GM23248 (cell line): ENCODE measurements around the gene TTC5. TPM values are rescaled to one million over a fixed set of nuclear protein-coding genes. Genes with fewer than 3 reads are reported as not detected.
A peak's percentile ranks its signal among the peaks of the same experiment; 100 is the strongest.

Experiments used
- DNase-seq: peaks from one replicate; pipeline ENCODE4 v3.0.0-alpha.2; 2015
- H2AFZ ChIP-seq: fragments of 200-600 bp; sonication (generic); 2 replicates; pipeline ENCODE4 v1.6.1; 2016; ENCODE audit warnings: antibody characterized with exemption
- H3F3A ChIP-seq: fragments of 200-600 bp; sonication (generic); 2 replicates; pipeline ENCODE4 v1.6.1; 2016; ENCODE audit warnings: mild to moderate bottlenecking, antibody characterized with exemption, mixed run types; ENCODE audit not compliant: insufficient read depth
- H3K27ac ChIP-seq: fragments of 200-600 bp; sonication (generic); 2 replicates; pipeline ENCODE4 v1.5.1; 2016; ENCODE audit warnings: mild to moderate bottlenecking
- H3K27me3 ChIP-seq: fragments of 200-600 bp; sonication (generic); replicated peaks from 2 replicates; pipeline ENCODE4 v1.6.1; 2016; ENCODE audit warnings: mild to moderate bottlenecking; ENCODE audit not compliant: insufficient read depth
- H3K36me3 ChIP-seq: fragments of 200-600 bp; sonication (generic); 2 replicates; pipeline ENCODE4 v1.6.1; 2016; ENCODE audit warnings: low read depth, mild to moderate bottlenecking
- H3K4me1 ChIP-seq: fragments of 200-600 bp; sonication (generic); 2 replicates; pipeline ENCODE4 v1.6.1; 2016; ENCODE audit warnings: mild to moderate bottlenecking; ENCODE audit not compliant: insufficient read depth
- H3K4me2 ChIP-seq: fragments of 200-600 bp; sonication (generic); one replicate; pipeline ENCODE4 v1.6.1; 2016; ENCODE audit warnings: mild to moderate bottlenecking; ENCODE audit not compliant: unreplicated experiment
- H3K4me3 ChIP-seq: fragments of 200-600 bp; sonication (generic); 2 replicates; pipeline ENCODE4 v1.5.1; 2016; ENCODE audit warnings: mild to moderate bottlenecking
- H3K79me2 ChIP-seq: fragments of 200-600 bp; sonication (generic); 2 replicates; pipeline ENCODE4 v1.6.1; 2016; ENCODE audit warnings: mild to moderate bottlenecking; ENCODE audit not compliant: insufficient read depth
- H3K9ac ChIP-seq: fragments of 200-600 bp; sonication (generic); 2 replicates; pipeline ENCODE4 v1.6.1; 2016; ENCODE audit warnings: mild to moderate bottlenecking
- H3K9me2 ChIP-seq: fragments of 200-600 bp; sonication (generic); 2 replicates; pipeline ENCODE4 v1.6.1; 2016; ENCODE audit warnings: mixed run types, mild to moderate bottlenecking, moderate library complexity; ENCODE audit not compliant: insufficient read depth
- H3K9me3 ChIP-seq: fragments of 200-600 bp; sonication (generic); one replicate; pipeline ENCODE4 v1.6.1; 2017; ENCODE audit warnings: low read depth
- H4K20me1 ChIP-seq: fragments of 200-600 bp; sonication (generic); 2 replicates; pipeline ENCODE4 v1.6.0; 2016; ENCODE audit not compliant: insufficient read depth
- EZH2 ChIP-seq: fragments of 200-600 bp; sonication (generic); IDR thresholded peaks from 2 replicates; pipeline ENCODE4 v1.6.1; 2018; ENCODE audit warnings: antibody characterized with exemption, mild to moderate bottlenecking; ENCODE audit not compliant: insufficient read depth, poor library complexity, severe bottlenecking
- EZH2phosphoT487 ChIP-seq: fragments of 200-600 bp; sonication (generic); IDR thresholded peaks from 2 replicates; pipeline ENCODE4 v1.6.1; 2018; ENCODE audit warnings: antibody characterized with exemption, moderate library complexity, mild to moderate bottlenecking, low read depth; ENCODE audit not compliant: insufficient read depth
- WGBS, 2 experiments: methylation state at CpG; one replicate each; pipeline ENCODE4 v1.1.6; 2015 to 2017; ENCODE audit warnings: low lambda C conversion rate in 2 of 2, low coverage in 1 of 2; ENCODE audit errors: missing lambda C conversion rate in 2 of 2; 5-methylcytosine and 5-hydroxymethylcytosine counted together
- in situ Hi-C: fragments of 300-500 bp; cut with MboI; formaldehyde crosslinking; loops from 2 replicates; pipeline ENCODE4 v1.15.0; 2020
- polyA plus RNA-seq: library from polyadenylated mRNA; unstranded; fragments of >200 nt; fragmentation: Nextera tagmentation; extraction: Ambion mirVana; gene quantifications from 2 replicates; pipeline ENCODE4 v1.2.1, GENCODE V29; 2016
- total RNA-seq: library from RNA; depleted of rRNA; stranded (reverse); fragments of >200 nt; shearing (Covaris generic); gene quantifications from 2 replicates; pipeline ENCODE4 v1.2.3, GENCODE V29; 2014

TTC5 gene
- total and polyA plus RNA-seq, 2 experiments from 2014 or later = 11.7 to 14.7 TPM

DNA sequence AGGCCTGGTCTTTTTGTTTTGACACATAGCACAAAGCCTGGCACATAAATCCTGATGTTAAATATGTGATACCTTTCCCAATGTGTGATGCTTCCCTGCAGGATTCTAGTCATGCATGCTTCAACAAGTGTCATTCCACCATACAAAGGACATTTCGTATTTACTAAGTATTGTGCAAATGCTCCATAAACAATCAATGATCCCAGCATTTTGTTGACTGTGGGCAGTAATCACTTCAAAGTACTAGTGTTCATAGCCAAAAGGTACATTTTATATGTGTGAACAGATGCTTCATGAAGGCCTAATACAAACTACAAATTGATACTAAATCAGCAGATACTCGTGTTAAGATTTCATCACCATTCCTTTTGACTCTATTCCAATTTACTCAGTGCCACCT, 23.0 kb upstream of the TTC5 start:
- Histone ChIP-seq H3K9ac (no peak overlapping the region), H3K9me2 (no peaks in the 10 kb centered on the region), H2AFZ (no peak overlapping the region), H3K9me3 (no peaks in the 10 kb centered on the region), H3K27ac (no peak overlapping the region), H4K20me1 (0 out of 2 replicates have a peak, but pooled peaks cover 3% of the 10 kb centered on the region), H3K27me3 (no peaks in the 10 kb centered on the region), H3K4me3 (no peak overlapping the region), H3K36me3 (peaks cover 29% of the 10 kb centered on the region), H3K4me2 (no peak overlapping the region), H3K4me1 (peaks cover 12% of the 10 kb centered on the region), H3F3A (peaks cover 38% of the 10 kb centered on the region), H3K79me2 (peaks cover 80% of the 10 kb centered on the region)
- WGBS, 2 experiments = 54 to 60% methylated on average over 2 of the region's 2 CpGs
- in situ Hi-C loops = loop anchor here (10.0 kb wide), 2 partner anchors 276 to 366 kb away; no protein-coding TSS in a partner anchor
- no peak for TF ChIP-seq EZH2phosphoT487
- no peak for TF ChIP-seq EZH2
- DNase-seq = no peak

DNA sequence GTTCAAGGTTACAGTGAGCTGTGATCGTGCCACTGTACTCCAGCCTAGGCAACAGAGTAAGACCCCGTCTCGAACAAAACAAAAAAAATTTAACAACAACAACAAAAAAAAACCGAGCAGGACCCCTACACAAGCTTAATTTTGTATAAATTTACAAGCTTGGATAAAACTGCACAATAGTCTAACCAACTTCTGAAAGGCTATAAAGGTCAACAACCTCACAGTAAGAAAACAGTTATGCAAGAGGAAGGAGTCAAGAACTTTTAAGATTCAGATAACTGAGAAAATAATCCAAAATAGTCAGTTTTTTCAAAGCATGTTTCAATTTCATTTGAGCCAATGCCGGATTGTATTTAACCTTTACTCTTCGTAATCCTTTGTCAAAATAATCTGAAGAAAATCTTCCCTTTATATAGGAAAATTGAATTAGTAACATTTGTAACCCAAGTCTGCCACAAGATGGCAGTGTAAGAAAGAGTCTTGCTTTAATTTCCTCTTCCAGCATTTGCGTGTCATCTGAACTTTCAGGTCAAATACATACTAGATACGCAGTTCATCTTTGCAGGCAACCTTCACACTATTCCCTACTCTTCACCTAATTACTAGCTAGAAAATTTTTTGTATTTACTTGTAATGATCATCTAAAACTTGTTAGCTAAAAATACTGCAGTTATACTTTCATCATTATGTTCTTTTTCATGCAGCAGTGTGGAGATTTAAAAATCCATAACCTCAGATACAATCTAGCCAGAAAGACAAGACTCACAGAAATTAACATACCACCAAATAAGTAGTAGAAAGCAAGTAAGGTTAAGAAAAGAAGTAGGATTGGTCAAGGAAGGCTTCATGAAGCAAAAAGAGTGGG, 21.5 kb upstream of the TTC5 start:
- Histone ChIP-seq H3K36me3 (peaks cover 36% of the 10 kb centered on the region), H3K9me2 (no peaks in the 10 kb centered on the region), H4K20me1 (0 out of 2 replicates have a peak, but pooled peaks cover 3% of the 10 kb centered on the region), H3K27ac (peak overlapping the region; percentile 37), H3K4me3 (0 out of 2 replicates have a peak overlapping the region, but pooled peaks have one; percentile 26), H3K27me3 (no peaks in the 10 kb centered on the region), H2AFZ (peak overlapping the region; percentile 48), H3K79me2 (peaks cover 80% of the 10 kb centered on the region), H3F3A (peaks cover 24% of the 10 kb centered on the region), H3K4me2 (peak overlapping the region; percentile 38), H3K9ac (peak overlapping the region; percentile 27; the same call in 1 of the 2 replicates), H3K9me3 (no peaks in the 10 kb centered on the region), H3K4me1 (peaks cover 9% of the 10 kb centered on the region; the same call in 1 of the 2 replicates)
- TF ChIP-seq EZH2phosphoT487 = no peak
- TF ChIP-seq EZH2 = no peak
- DNase-seq = peak; percentile 78
- in situ Hi-C loops = loop anchor here (10.0 kb wide), 2 partner anchors 278 to 368 kb away; no protein-coding TSS in a partner anchor
- WGBS, 2 experiments = 52 to 53% methylated on average over 8 of the region's 8 CpGs

DNA sequence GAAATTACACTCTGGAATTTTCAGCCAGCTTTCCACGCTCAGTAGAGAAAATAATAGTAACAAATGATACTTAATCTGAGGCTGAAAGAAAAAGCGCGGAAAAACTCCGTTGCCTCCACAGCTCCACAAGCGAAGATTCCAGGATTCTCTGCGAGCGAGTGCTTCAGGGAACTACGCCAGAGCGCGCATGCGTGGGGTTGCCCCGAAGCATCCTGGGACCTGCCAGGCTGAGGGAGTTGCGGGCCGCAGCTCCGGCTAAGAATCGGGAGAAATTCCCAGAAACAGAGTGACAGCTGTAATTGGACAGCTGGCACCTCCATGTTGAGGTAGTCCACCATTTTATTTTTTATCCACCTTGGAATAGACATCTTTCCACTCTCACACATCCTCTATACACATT, 12.0 kb upstream of the TTC5 start:
- Histone ChIP-seq H3K9ac (no peak overlapping the region), H2AFZ (no peak overlapping the region), H3K36me3 (peaks cover 46% of the 10 kb centered on the region)

DNA sequence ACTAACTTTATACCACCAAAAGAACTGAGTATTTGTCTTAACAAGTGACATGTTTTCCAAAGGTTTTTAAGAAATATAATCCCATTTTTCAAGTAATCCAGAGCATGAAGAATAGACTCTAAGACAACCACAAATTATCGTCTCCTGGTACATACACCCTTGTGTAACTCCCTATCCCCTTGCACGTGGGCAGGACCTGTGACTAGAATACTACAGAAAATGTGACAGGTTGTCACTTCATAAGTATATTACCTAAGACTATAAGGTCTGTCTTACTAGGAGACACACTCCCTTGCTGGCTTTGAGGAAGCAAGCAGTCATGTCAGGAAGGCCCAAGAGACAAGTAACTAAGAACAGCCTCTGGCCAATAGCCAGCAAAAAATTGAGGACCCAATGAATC, 8.3 kb upstream of the TTC5 start:
- H3K4me1 ChIP-seq = no peaks in the 10 kb centered on the region
- no peak overlapping the region for H3K27ac ChIP-seq
- no peak for DNase-seq
- no peaks in the 10 kb centered on the region for H4K20me1 ChIP-seq
- H2AFZ ChIP-seq = no peak overlapping the region
- H3K9me3 ChIP-seq = no peaks in the 10 kb centered on the region
- WGBS, 2 experiments = 93 to 97% methylated on average over 2 of the region's 2 CpGs
- H3K36me3 ChIP-seq = peaks cover 36% of the 10 kb centered on the region
- H3K4me2 ChIP-seq = no peak overlapping the region
- no peak overlapping the region for H3K9ac ChIP-seq
- H3K27me3 ChIP-seq = no peaks in the 10 kb centered on the region
- no peaks in the 10 kb centered on the region for H3K79me2 ChIP-seq
- in situ Hi-C loops = no loop called here
- no peak for TF ChIP-seq EZH2phosphoT487
- no peak for TF ChIP-seq EZH2
- H3K4me3 ChIP-seq = no peak overlapping the region
- H3F3A ChIP-seq = peaks cover 10% of the 10 kb centered on the region; the same call in 1 of the 2 replicates
- H3K9me2 ChIP-seq = no peaks in the 10 kb centered on the region

More for the DNA sequence above, 12.0 kb upstream of the TTC5 start:
- H3K4me1 ChIP-seq = no peaks in the 10 kb centered on the region
- H3K4me2 ChIP-seq = no peak overlapping the region
- 95 to 98% methylated on average over 16 of the region's 16 CpGs for WGBS, 2 experiments
- no peak overlapping the region for H3K27ac ChIP-seq
- no peaks in the 10 kb centered on the region for H3K9me3 ChIP-seq
- no peaks in the 10 kb centered on the region for H3K27me3 ChIP-seq
- H4K20me1 ChIP-seq = no peaks in the 10 kb centered on the region
- TF ChIP-seq EZH2 = no peak
- TF ChIP-seq EZH2phosphoT487 = no peak
- peaks cover 10% of the 10 kb centered on the region; the same call in 1 of the 2 replicates for H3F3A ChIP-seq
- no peak for DNase-seq
- no peaks in the 10 kb centered on the region for H3K9me2 ChIP-seq
- in situ Hi-C loops = no loop called here
- peaks cover 17% of the 10 kb centered on the region for H3K79me2 ChIP-seq
- H3K4me3 ChIP-seq = no peak overlapping the region
